GM18502 (cell line): Measurements from ENCODE around the gene PLGLB2.
"Not testable (repeated sequence)": the region's sequence is repeated elsewhere in the genome, so short reads cannot be mapped to it uniquely, and the experiment has no call there.

ENCODE experiments used
- ATAC-seq: cut with Tn5 transposase; IDR thresholded peaks from one replicate; pipeline ENCODE4 v1.9.1; 2021; ENCODE audit warnings: mild to moderate bottlenecking; ENCODE audit not compliant: unreplicated experiment, poor library complexity

The PLGLB2 gene

DNA sequence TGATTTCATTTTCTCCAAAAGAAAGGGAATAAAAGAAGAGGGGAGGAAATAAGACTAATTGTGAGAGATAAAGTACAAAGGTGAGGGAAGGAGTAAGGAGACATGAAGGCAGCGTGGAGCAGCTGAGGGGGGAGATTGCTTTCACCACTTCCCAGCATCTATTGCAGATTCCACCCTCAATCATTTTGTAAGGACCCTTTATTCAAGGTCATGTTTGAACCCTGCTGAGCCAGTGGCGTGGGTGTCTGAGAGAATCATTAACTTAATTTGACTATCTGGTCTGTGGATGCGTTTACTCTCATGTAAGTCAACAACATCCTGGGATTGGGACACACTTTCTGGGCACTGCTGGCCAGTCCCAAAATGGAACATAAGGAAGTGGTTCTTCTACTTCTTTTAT lies at the start of gene PLGLB2:
PLGLB2 (plus strand) TSS at position 297 of the 400 bp plus-strand sequence; CDS start at position 364, 67 bp downstream.
- ATAC-seq = not testable (repeated sequence)

GRCh38 chr2:87704572-87705323 lies 43.1 kb upstream of the PLGLB2 start:
- ATAC-seq = not testable (repeated sequence)

GRCh38 chr2:87708368-87708767 lies 39.5 kb upstream of the PLGLB2 start:
- ATAC-seq = peak; percentile 73

GRCh38 chr2:87727940-87728599 lies 19.8 kb upstream of the PLGLB2 start:
- not testable (repeated sequence) for ATAC-seq

DNA sequence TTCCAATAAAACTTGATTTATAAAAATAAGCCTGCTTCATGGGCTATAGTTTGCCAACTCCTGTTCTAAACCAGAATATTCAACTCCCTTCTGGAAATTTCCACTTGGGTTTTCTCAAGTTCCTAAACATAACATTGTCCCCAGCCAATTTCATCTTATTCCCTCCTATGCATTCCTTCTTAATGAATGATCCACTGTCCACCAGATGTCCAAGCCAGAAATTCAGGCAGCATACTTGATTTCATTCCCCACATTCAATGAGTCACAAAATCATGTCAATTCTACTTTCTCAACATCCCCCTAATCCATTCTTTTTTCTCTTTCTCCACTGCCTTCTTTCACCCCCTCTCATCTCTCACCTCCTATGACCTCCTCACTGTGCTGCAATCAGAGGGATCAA lies 7.0 kb upstream of the PLGLB2 start:
- ATAC-seq = not testable (repeated sequence)

DNA sequence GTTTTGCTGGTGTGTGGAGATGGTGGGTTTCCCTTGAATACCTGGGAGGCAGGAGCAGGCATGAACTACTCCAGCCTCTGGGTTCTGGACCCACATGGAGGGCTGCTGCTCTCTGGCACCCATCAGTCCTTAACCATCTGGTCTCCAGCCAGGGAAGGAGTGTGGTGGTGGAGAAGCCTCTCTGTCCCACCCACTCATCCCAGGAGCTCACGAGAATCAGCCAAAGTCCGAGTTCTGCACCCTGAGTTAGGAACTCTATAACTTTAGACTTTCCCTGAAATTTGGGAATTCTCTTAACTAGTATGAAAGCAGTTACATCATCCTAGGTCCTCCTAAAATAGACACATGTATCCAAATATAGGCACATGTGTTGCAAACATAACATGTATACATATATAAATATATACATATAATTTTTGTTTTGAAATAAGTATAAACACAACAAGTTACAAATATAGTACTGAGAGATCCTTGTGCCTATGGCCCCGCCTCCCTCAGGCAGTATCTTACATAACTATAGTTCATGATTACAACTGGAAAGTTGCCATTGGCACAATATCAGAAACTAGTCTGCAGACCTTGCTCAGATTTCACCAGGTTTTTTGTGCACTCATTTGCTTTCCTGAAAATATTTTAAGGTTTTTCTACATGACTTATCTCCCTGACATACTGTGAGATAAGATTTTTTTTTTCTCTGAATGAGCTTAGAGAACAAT lies 5.3 kb upstream of the PLGLB2 start:
- ATAC-seq = not testable (repeated sequence)

- ATAC-seq = not testable (repeated sequence)
Observed at GRCh38 chr2:87743638-87744037, 4.2 kb upstream of the PLGLB2 start.

- ATAC-seq = not testable (repeated sequence)
Observed at GRCh38 chr2:87745353-87745951, 2.4 kb upstream of the PLGLB2 start.

GRCh38 chr2:87748524-87748923 lies 637 bp downstream of the PLGLB2 start:
- ATAC-seq = not testable (repeated sequence)

- ATAC-seq = not testable (repeated sequence)
Observed at GRCh38 chr2:87750560-87750959, 2.7 kb downstream of the PLGLB2 start.

DNA sequence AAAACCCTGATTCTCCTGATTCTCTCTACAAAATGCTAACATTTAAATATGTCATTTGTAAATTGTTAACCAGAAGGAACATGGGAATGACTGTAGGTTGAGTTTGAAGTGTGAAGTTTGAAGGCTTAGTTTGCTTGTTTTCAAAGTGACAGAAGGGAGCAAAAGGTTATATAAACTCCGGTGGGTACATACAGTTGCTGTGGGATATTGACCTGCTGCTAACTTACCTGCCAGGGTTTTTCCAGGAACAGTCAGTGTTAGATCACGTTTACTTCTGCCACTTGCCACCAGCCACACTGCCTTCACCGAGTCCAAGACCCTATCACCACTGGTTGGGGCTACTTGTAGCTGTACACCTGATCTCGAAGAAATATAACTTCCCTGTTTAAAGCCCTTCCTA lies 6.9 kb downstream of the PLGLB2 start:
- ATAC-seq = not testable (repeated sequence)
